Stimulated activated CD4-positive, alpha-beta T cell treated with anti-CD3 and anti-CD28 coated beads, TNF-alpha, amount 100 ng/mL, for 4 hours (primary cell): ENCODE results near the gene KLHL4.
"Not testable (repeated sequence)": the region's sequence is repeated elsewhere in the genome, so short reads cannot be mapped to it uniquely, and the experiment has no call there.

Experiments used
- DNase-seq, 3 experiments: peaks; one replicate each; pipeline ENCODE4 v3.0.0-alpha.2; 2020; ENCODE audit warnings: low read depth in 3 of 3

KLHL4 gene

DNA sequence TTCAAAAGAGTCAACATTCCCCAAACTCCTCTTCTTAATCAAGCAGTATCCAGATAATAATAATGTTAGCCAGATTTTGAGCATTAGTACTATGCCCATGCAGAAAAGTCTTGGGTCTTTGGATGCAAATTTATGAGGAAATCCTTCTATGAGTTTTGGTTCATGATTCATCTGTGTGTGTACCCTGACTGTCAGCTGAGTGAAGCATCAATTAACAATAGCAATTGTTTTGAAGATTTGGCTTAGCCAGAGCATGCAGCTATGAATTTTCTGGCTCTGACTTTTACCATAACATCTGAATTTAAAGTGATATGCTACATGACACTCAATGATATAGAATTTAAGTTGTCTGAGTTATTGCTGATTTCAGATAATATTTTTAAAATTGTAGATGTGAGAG, 145.8 kb downstream of the KLHL4 start:
- no peak for DNase-seq

GRCh38 chrX:87664381-87664780, 146.8 kb downstream of the KLHL4 start:
- no peak for DNase-seq

DNA sequence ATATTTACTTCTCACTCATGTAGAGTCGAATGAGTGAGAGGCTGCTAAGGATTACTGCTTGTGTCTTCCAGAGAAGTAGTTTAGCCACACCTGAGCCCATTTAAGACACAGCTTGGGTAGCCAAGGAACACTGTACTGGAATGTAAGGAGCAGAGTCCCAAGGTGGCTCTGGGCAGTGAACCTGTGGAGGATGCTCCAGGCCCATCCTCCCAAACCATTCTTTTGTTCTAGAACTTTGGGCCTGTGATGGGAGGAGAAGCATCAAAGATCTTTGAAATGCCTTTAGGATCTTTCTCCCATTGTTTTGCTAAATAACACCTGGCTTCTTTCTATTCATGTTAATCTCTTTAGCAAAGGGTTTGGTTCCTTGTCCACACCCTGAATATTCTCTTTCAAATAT, 162.2 kb downstream of the KLHL4 start:
- DNase-seq = no peak

- no peak for DNase-seq
These were observed 170.1 kb downstream of the KLHL4 start for GRCh38 chrX:87687703-87688102.

GRCh38 chrX:87688113-87688748, 170.6 kb downstream of the KLHL4 start:
- not testable (repeated sequence) for DNase-seq

GRCh38 chrX:87689218-87689617, 171.6 kb downstream of the KLHL4 start:
- DNase-seq = not testable (repeated sequence)

- no peak for DNase-seq
These were observed 175.6 kb downstream of the KLHL4 start for GRCh38 chrX:87693204-87693603.

DNA sequence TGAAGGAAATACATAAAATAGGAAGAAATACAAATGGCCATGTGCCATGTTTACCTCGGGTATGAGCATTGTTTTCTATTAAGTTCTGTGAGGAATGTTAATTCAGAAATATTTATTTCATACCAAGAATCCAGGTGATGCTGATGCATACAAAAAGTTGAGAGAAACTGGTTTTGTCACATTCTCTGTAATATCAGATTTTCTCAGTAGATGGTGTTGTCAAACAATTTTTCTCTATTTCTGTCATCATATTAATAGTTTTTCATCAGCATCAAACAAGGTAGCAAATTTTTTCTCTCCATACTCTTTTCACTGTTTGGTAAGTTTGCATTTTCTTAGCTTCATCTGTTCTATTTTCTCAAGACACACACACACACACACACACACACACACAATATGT, 179.8 kb downstream of the KLHL4 start:
- DNase-seq = no peak

DNA sequence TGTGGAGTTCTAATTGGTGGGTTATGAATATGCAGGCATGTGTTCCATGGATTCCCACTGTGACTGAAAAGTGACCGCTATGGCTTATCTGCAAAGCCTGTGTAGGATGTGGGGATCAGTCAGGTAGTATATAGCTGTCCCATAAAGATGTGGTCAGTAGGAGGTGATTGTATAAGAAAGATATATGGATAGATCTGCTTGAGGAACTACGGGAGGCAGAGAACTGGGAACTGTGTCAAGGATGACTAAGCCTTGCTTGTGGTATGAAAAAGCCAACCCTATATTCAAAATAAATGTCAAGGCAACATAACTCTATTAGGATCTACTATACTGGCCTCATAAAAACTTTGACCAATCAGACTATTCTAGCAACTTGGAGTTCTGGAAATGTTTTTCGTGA, 185.2 kb downstream of the KLHL4 start:
- no peak for DNase-seq

DNA sequence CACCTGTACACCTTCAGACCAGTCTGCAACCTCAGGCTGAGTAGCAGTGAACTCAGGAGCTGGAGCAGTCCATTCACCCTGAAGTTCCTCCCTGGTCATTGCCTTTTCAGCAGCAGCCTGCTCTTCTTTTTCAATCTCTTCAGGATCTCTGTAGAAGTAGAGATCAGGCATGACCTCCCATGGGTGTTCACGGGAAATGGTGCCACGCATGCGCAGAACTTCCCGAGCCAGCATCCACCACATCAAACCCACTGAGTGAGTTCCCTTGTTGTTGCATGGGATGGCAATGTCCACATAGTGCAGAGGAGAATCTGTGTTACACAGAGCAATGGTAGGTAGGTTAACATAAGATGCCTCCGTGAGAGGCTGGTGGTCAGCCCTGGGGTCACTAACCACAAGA, 185.9 kb downstream of the KLHL4 start:
- not testable (repeated sequence) for DNase-seq

- no peak for DNase-seq
These were observed 188.5 kb downstream of the KLHL4 start for GRCh38 chrX:87706134-87706533.

DNA sequence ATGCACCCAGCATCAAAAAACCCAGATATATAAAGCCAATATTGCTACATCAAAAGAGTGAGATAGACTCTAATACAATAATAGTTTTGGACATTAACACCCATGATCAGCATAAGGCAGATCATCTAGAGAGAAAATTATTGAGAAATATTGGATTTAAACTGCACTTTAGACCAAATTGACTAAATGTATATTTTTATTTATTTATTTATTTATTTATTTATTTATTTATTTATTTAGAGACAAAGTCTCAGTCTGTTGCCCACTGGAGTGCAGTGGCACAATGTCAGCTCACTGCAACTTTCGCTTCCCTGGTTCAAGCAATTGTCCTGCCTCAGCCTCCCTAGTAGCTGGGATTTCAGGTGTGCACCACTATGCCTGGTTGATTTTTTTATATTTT, 193.0 kb downstream of the KLHL4 start:
- no peak for DNase-seq
